Heart right ventricle (tissue), 16 donors: ENCODE measurements around the gene IRF2BP2. TPM values are rescaled to one million over a fixed set of nuclear protein-coding genes. Genes with fewer than 3 reads are reported as not detected.

Experiments
- ATAC-seq, 8 donors: fragments of 200-7000 bp; cut with Tn5 transposase; one replicate each; pipeline ENCODE4 v1.9.1; 2020; ENCODE audit warnings: mild to moderate bottlenecking in 8 of 8, moderate library complexity in 8 of 8, moderate number of reproducible peaks in 1 of 8
- DNase-seq, 2 donors: peaks; one replicate each; pipeline ENCODE4 v3.0.0-alpha.2; 2020
- H3K27ac ChIP-seq, 10 donors: fragments of 200-600 bp; sonication (generic) in 2 of 10; one replicate each; pipeline versions ENCODE4 v1.5.0 to v1.8.0; 2020 to 2022; ENCODE audit warnings: mild to moderate bottlenecking in 3 of 10
- H3K27me3 ChIP-seq, 7 donors: fragments of 200-600 bp; one replicate each; pipeline ENCODE4 v1.8.0; 2021 to 2022; ENCODE audit warnings: mild to moderate bottlenecking in 2 of 7
- H3K36me3 ChIP-seq, 9 donors: fragments of 200-600 bp; sonication (generic) in 1 of 9; one replicate each; pipeline versions ENCODE4 v1.5.0 to v1.8.0; 2020 to 2022; ENCODE audit warnings: mild to moderate bottlenecking in 2 of 9
- H3K4me1 ChIP-seq, 9 donors: fragments of 200-600 bp; sonication (generic) in 1 of 9; one replicate each; pipeline versions ENCODE4 v1.5.0 to v1.8.0; 2020 to 2022; ENCODE audit warnings: mild to moderate bottlenecking in 4 of 9
- H3K4me3 ChIP-seq, 10 donors: fragments of 200-600 bp; sonication (generic) in 2 of 10; one replicate each; pipeline versions ENCODE4 v1.5.0 to v1.8.0; 2020 to 2022; ENCODE audit warnings: mild to moderate bottlenecking in 7 of 10, moderate library complexity in 2 of 10
- H3K9me3 ChIP-seq, 11 donors: fragments of 200-600 bp in 10 of 11; sonication (generic) in 2 of 11; one replicate each; pipeline versions ENCODE4 v1.5.0 to v1.8.0; 2013 to 2022; ENCODE audit warnings: mild to moderate bottlenecking in 2 of 11, control low read depth in 1 of 11, moderate library complexity in 1 of 11
- CTCF ChIP-seq, 9 donors: fragments of 200-600 bp; sonication (generic) in 2 of 9; IDR thresholded peaks; one replicate each; pipeline versions ENCODE4 v1.5.0 to v1.8.0; 2021 to 2022; ENCODE audit warnings: antibody characterized with exemption in 9 of 9, mild to moderate bottlenecking in 5 of 9, moderate library complexity in 1 of 9
- WGBS, 2 donors: extraction: QIAGEN DNeasy Blood & Tissue Kit; methylation state at CpG; one replicate each; pipeline ENCODE4 v1.1.7; 2013; ENCODE audit warnings: inconsistent platforms in 1 of 2; 5-methylcytosine and 5-hydroxymethylcytosine counted together
- intact Hi-C, 10 donors: fragments of 100-400 bp; cut with DNase I; formaldehyde crosslinking; loops; one replicate each; pipeline versions ENCODE4 v1.11.1 to v1.14.2; 2022
- polyA plus RNA-seq, 2 donors: library from polyadenylated mRNA; stranded (reverse); fragments of 200-250 nt; gene quantifications; one replicate each; pipeline ENCODE4 v1.2.3, GENCODE V29; 2013
- total RNA-seq, 10 donors: library from RNA; stranded (reverse); fragmentation: NEBNext Ultra II Directional in 3 of 10; extraction: Animal tissue kit (Norgen Biotek cat#: 25700) in 3 of 10; gene quantifications; one replicate each; pipeline versions ENCODE4 v1.2.1 to v1.2.4, GENCODE V29; 2021 to 2023
- donor health status: Arrhythmogenic right ventricular cardiomyopathy.
- donor health status: ischemic (EF 13 %, LVEDD 7.1; RV severe dilation, severe dysfunction).
- donor health status: healthy with polysubstance abuse.
- donor health status: DM: no; HTN: yes; CAD: no.
- donor health status: DM: no; HTN: no; CAD: no.
- donor health status: ischemic (EF 25% LVEDD 6.9; RV normal size, moderate dysfunction).
- donor health status: ischemic (EF 25% LVEDD 5.7; RV mildly dilated, moderate dysfunction).
- donor health status: healthy.
- donor health status: DM: yes; HTN: yes; CAD: no.
- donor health status: Ischemic cardiomyopathy.
- donor health status: ischemic (EF 35%, LVEDD 5.7; RV mildly dilated, moderate dysfunction).
- donor health status: nonischemic (EF 11% LVEDD 7.7; RV severe dilation, severe dysfunction).
- donor health status: DM: yes; HTN: yes; CAD: no.
- donor health status: PGD.
- donor health status: ischemic (EF 29% LVEDD 5.4; RV normal size, mild dysfunction).
- donor health status: nonischemic (EF 23%, LVEDD 6.1; RV moderate dilation, normal function).

The IRF2BP2 gene
- total and polyA plus RNA-seq, 12 donors, result 50.6 to 181 (median 101) TPM

DNA sequence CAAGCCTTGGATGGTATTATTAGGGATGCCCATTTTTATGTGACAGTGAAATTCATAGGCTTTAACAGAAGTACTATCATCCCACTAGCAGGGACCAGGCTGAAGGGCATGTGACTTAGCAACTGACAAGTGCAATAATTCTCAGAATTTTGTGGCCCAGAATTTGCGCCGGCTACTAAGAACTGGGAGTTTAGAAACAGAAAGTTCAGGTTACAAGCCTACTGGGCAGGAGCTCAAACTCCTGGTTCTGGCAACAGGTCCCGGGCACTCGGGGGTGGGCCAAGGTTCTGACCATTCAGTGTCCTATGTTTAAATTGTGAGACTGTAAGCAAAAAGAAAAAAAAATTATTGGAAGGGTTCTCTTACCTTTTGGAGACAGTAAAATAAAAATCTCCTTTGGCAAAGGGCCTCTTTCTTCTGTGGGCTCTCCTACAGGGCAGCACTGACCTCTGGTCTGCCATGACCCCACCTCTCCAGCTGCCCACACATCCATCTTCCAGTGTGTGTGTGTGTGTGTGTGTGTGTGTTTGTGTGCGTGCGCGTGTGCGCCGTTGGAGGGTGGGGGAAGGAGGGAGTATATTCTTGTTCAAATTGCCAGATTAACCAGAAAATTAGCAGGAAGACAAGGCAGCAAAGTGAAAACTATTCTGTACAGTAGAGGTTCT, 26.1 kb downstream of the IRF2BP2 start:
- Histone ChIP-seq H3K4me3 (no peak overlapping the region), H3K27ac (peak overlapping the region in 9 of 10 donors; percentile 75 to 95 (median 90)), H3K36me3 (no peaks in the 10 kb centered on the region), H3K4me1 (peaks cover 0 to 60% (median 38%) of the 10 kb centered on the region in 9 donors), H3K9me3 (no peaks in the 10 kb centered on the region), H3K27me3 (no peaks in the 10 kb centered on the region)
- DNase-seq, result peak in 1 of 2 donors; percentile 33
- intact Hi-C loops, result loop anchor here in 4 of 10 donors (2.0 to 5.0 kb wide), 4 partner anchors 37 to 47 kb away; no protein-coding TSS in a partner anchor
- 60 to 62% methylated on average over 9 of the region's 9 CpGs for WGBS, 2 donors
- TF ChIP-seq CTCF (IDR thresholded peaks at IDR 0.05), result no peak
- peak in 3 of 8 donors; percentile 20 to 33 (median 31) for ATAC-seq

DNA sequence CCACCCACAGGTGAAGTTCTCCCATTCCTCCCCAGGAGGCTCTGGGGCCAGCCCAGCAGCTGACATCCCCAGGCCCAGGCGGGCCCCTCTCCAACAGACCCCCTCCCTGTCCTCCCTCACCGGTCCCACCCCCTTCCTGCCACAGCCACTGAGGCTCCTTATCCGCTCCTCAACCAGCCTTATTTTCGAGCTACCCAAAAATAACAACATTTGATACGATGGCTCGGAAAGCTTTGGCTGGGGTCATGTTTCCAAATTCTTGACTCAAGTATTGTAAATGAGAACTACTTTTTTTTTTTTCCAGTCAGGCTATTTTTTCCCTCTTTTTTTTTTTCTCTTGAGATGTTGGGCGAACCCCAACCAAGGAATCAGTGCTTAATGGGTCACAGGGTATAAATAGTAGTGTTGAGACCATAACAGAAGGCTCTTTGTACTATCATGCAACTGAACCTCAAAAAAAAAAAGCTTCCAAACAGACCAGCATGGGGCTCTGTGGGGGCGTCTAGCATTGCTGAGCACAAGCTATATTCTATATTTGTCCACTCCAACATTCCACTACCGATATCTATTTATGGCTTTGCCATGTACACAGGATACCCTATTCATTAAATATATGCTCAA, 27.2 kb downstream of the IRF2BP2 start:
- intact Hi-C loops, result loop anchor here in 4 of 10 donors (2.0 to 5.0 kb wide), 4 partner anchors 35 to 45 kb away; no protein-coding TSS in a partner anchor
- Histone ChIP-seq H3K9me3 (no peaks in the 10 kb centered on the region), H3K4me1 (peaks cover 0 to 60% (median 38%) of the 10 kb centered on the region in 9 donors), H3K4me3 (no peak overlapping the region), H3K27me3 (no peaks in the 10 kb centered on the region), H3K27ac (peak overlapping the region; percentile 62 to 95 (median 87)), H3K36me3 (no peaks in the 10 kb centered on the region)
- peak; percentile 42 to 74 (median 63) for ATAC-seq
- 21 to 38% methylated on average over 9 of the region's 9 CpGs for WGBS, 2 donors
- TF ChIP-seq CTCF (IDR thresholded peaks at IDR 0.05), result no peak
- DNase-seq, result peak; percentile 26 to 42

- H3K4me3 ChIP-seq, result no peak overlapping the region
- no peaks in the 10 kb centered on the region for H3K9me3 ChIP-seq
- WGBS, 2 donors, result 50% methylated on average over 8 of the region's 8 CpGs
- DNase-seq, result peak in 1 of 2 donors; percentile 34
- H3K36me3 ChIP-seq, result no peaks in the 10 kb centered on the region
- peak overlapping the region; percentile 62 to 95 (median 87) for H3K27ac ChIP-seq
- peaks cover 0 to 58% (median 38%) of the 10 kb centered on the region in 9 donors for H3K4me1 ChIP-seq
- ATAC-seq, result peak; percentile 39 to 76 (median 66)
- intact Hi-C loops, result loop anchor here in 4 of 10 donors (2.0 to 5.0 kb wide), 4 partner anchors 35 to 45 kb away; no protein-coding TSS in a partner anchor
- no peak for TF ChIP-seq CTCF (IDR thresholded peaks at IDR 0.05)
- no peaks in the 10 kb centered on the region for H3K27me3 ChIP-seq
Observed at GRCh38 chr1:234582186-234582585, 27.8 kb downstream of the IRF2BP2 start.

DNA sequence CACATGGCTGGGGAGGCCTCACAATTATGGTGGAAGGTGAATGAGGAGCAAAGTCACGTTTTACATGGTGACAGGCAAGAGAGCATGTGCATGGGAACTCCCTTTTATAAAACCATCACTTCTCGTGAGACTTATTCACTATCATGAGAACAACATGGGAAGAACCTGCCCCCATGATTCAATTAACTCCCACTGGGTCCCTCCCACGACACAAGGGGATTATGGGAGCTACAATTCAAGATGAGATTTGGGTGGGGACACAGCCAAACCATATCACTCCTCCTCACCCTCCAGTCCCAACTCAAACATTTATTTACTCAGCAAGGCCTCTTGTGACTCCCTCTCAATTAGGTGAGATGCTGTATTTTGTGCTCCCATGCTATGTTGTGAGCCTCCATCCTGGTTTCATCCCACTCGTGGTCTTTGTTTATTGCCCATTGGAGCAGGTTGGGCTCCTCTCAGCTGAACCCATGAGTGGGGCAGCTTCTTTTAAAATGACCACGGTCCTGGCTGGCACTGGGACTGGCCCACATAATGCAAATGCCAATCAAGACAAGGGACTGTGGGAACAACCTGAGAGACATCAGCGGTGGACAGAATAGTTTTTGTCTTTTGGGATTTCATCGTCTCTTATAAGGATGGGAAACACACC, 28.8 kb downstream of the IRF2BP2 start:
- Histone ChIP-seq H3K4me3 (no peak overlapping the region), H3K27ac (peak overlapping the region in 8 of 10 donors; percentile 75 to 95 (median 90)), H3K36me3 (no peaks in the 10 kb centered on the region), H3K4me1 (peaks cover 0 to 48% (median 36%) of the 10 kb centered on the region in 9 donors), H3K27me3 (no peaks in the 10 kb centered on the region), H3K9me3 (no peaks in the 10 kb centered on the region)
- 73 to 85% methylated on average over 7 of the region's 7 CpGs for WGBS, 2 donors
- ATAC-seq, result no peak
- intact Hi-C loops, result loop anchor here in 3 of 10 donors (5.0 kb wide), 3 partner anchors 34 to 44 kb away; no protein-coding TSS in a partner anchor
- DNase-seq, result no peak
- TF ChIP-seq CTCF (IDR thresholded peaks at IDR 0.05), result no peak
